HEK293 (cell line): ENCODE results near the gene CRACDL.

Experiments
- ZBTB8A ChIP-seq: fragments of 450-650 bp; formaldehyde crosslinking; IDR thresholded peaks from 2 replicates; pipeline ENCODE4 v1.5.1; 2016; ENCODE audit warnings: missing biosample characterization, missing genetic modification characterization
- ZNF138 ChIP-seq: fragments of 450-650 bp; formaldehyde crosslinking; IDR thresholded peaks from 2 replicates; pipeline ENCODE4 v1.5.1; 2016; ENCODE audit warnings: missing biosample characterization, missing genetic modification characterization, borderline replicate concordance
- ZNF560 ChIP-seq: fragments of 450-650 bp; formaldehyde crosslinking; IDR thresholded peaks from 2 replicates; pipeline ENCODE4 v1.5.1; 2017; ENCODE audit warnings: missing biosample characterization, missing genetic modification characterization, borderline replicate concordance
- TF ChIP-seq, protein P1 (sequence below): fragments of 450-650 bp; IDR thresholded peaks from 2 replicates; pipeline ENCODE4 v1.5.1; 2018; ENCODE audit warnings: missing biosample characterization, mild to moderate bottlenecking, missing genetic modification characterization
- TF ChIP-seq, protein P2 (sequence below): fragments of 450-650 bp; formaldehyde crosslinking; IDR thresholded peaks from 2 replicates; pipeline ENCODE4 v1.5.1; 2016; ENCODE audit warnings: missing biosample characterization, missing genetic modification characterization

DNA sequence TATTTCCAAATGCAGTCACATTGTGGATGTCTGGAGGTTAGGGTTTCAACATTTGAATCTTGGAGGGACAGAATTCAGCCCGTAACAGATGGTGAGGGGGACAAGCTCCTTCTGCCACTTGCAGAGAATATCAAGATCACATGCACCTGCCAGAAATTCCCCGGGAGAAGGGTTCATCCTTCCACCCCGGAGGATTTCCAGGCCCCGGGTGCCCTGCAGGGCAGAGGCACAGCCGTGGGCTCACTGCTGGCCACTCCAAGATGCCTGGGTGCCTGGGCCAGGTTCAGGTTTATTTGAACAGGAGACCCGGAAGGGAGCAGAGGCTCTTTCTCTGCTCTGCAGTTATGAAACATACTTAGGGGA, 166.9 kb downstream of the CRACDL start:
- TF ChIP-seq ZNF138 (tag by site-specific recombination) (no peak), ZNF560 (tag by site-specific recombination) (no peak), ZBTB8A (no peak)
- TF ChIP-seq, protein P1, sequence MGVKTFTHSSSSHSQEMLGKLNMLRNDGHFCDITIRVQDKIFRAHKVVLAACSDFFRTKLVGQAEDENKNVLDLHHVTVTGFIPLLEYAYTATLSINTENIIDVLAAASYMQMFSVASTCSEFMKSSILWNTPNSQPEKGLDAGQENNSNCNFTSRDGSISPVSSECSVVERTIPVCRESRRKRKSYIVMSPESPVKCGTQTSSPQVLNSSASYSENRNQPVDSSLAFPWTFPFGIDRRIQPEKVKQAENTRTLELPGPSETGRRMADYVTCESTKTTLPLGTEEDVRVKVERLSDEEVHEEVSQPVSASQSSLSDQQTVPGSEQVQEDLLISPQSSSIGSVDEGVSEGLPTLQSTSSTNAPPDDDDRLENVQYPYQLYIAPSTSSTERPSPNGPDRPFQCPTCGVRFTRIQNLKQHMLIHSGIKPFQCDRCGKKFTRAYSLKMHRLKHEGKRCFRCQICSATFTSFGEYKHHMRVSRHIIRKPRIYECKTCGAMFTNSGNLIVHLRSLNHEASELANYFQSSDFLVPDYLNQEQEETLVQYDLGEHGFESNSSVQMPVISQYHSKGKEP (tag by site-specific recombination), result no peak
- TF ChIP-seq, protein P2, sequence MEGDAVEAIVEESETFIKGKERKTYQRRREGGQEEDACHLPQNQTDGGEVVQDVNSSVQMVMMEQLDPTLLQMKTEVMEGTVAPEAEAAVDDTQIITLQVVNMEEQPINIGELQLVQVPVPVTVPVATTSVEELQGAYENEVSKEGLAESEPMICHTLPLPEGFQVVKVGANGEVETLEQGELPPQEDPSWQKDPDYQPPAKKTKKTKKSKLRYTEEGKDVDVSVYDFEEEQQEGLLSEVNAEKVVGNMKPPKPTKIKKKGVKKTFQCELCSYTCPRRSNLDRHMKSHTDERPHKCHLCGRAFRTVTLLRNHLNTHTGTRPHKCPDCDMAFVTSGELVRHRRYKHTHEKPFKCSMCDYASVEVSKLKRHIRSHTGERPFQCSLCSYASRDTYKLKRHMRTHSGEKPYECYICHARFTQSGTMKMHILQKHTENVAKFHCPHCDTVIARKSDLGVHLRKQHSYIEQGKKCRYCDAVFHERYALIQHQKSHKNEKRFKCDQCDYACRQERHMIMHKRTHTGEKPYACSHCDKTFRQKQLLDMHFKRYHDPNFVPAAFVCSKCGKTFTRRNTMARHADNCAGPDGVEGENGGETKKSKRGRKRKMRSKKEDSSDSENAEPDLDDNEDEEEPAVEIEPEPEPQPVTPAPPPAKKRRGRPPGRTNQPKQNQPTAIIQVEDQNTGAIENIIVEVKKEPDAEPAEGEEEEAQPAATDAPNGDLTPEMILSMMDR, result no peak
